Vagina (tissue), 2 donors: ENCODE measurements around the gene TBC1D22A. TPM values are rescaled to one million over a fixed set of nuclear protein-coding genes. Genes with fewer than 3 reads are reported as not detected.

Source experiments
- DNase-seq, 2 donors: peaks; one replicate each; pipeline ENCODE4 v3.0.0-alpha.2; 2017; ENCODE audit errors: extremely low spot score in 2 of 2
- H3K27ac ChIP-seq: fragments of 200-600 bp; sonication (generic); one replicate; pipeline ENCODE4 v1.5.1; 2019
- H3K27me3 ChIP-seq: fragments of 200-600 bp; sonication (generic); one replicate; pipeline ENCODE4 v1.5.1; 2019
- H3K36me3 ChIP-seq, 2 donors: fragments of 200-600 bp; sonication (generic); one replicate each; pipeline ENCODE4 v1.5.1; 2017 to 2019
- H3K4me1 ChIP-seq: fragments of 200-600 bp; sonication (generic); one replicate; pipeline ENCODE4 v1.5.1; 2019
- H3K4me3 ChIP-seq, 2 donors: fragments of 200-600 bp; sonication (generic); 1 replicate in 1 of 2; 2 replicates in 1 of 2; pipeline ENCODE4 v1.5.1; 2016 to 2019
- H3K9me3 ChIP-seq: fragments of 200-600 bp; sonication (generic); one replicate; pipeline ENCODE4 v1.5.1; 2019
- POLR2A ChIP-seq, 2 donors: fragments of 450-650 bp; IDR thresholded peaks; one replicate each; pipeline ENCODE4 v1.6.1; 2017; ENCODE audit warnings: antibody characterized with exemption in 2 of 2, mild to moderate bottlenecking in 2 of 2, moderate library complexity in 2 of 2
- POLR2AphosphoS5 ChIP-seq, 2 donors: sonication (generic); formaldehyde crosslinking; IDR thresholded peaks; one replicate each; pipeline ENCODE4 v1.9.0; 2017; ENCODE audit warnings: antibody characterized with exemption in 2 of 2, mild to moderate bottlenecking in 2 of 2, low read depth in 1 of 2; ENCODE audit not compliant: insufficient read depth in 1 of 2
- intact Hi-C: fragments of 100-400 bp; cut with DNase I; formaldehyde crosslinking; loops from one replicate; pipeline ENCODE4 v1.15.1; 2023
- total RNA-seq: library from RNA; depleted of rRNA; stranded (reverse); fragments of >200 nt; gene quantifications from one replicate; pipeline ENCODE4 v1.2.3, GENCODE V29; 2016
- TF ChIP-seq, protein P1 (sequence below), 3 experiments: fragments of 450-650 bp in 2 of 3; fragments of 200-600 bp in 1 of 3; sonication (generic) in 1 of 3; IDR thresholded peaks; one replicate each; pipeline ENCODE4 v1.5.1; 2017 to 2019; ENCODE audit warnings: antibody characterized with exemption in 3 of 3, mild to moderate bottlenecking in 2 of 3, moderate library complexity in 2 of 3

The TBC1D22A gene
- total RNA-seq, 1 donor from 2014 or later: 38.3 TPM

DNA sequence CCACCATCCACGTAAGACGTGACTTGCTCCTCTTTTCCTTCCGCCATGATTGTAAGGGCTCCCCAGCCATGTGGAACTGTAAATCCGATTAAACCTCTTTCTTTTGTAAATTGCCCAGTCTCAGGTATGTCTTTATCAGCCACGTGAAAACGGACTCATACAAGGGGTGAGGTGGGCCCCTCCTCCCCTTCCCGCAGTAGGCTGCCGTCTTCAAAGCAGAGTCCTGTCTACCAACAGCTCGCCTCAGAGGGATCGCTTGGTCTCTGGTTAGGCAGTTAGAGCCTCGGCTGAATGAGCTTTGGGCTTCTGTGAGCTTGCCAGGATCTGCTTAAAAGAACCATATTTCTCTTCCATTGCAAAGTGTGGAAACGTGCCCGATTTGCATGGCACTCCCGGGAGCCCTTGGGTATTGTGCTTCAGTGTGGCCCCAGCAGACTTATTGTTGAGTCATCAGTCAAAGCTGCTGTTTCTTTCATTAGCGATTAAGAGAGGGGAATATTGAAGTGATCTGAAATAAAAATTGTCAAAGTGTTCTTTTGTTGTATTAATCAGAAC, 338.3 kb downstream of the TBC1D22A start:
- intact Hi-C loops: no loop called here
- no peaks in the 10 kb centered on the region for H3K4me1 ChIP-seq
- TF ChIP-seq POLR2A (IDR thresholded peaks at IDR 0.05) (no peak), POLR2AphosphoS5 (IDR thresholded peaks at IDR 0.05; ENCODE audit: insufficient read depth in 1 of 2, low read depth in 1 of 2) (no peak)
- TF ChIP-seq, protein P1, sequence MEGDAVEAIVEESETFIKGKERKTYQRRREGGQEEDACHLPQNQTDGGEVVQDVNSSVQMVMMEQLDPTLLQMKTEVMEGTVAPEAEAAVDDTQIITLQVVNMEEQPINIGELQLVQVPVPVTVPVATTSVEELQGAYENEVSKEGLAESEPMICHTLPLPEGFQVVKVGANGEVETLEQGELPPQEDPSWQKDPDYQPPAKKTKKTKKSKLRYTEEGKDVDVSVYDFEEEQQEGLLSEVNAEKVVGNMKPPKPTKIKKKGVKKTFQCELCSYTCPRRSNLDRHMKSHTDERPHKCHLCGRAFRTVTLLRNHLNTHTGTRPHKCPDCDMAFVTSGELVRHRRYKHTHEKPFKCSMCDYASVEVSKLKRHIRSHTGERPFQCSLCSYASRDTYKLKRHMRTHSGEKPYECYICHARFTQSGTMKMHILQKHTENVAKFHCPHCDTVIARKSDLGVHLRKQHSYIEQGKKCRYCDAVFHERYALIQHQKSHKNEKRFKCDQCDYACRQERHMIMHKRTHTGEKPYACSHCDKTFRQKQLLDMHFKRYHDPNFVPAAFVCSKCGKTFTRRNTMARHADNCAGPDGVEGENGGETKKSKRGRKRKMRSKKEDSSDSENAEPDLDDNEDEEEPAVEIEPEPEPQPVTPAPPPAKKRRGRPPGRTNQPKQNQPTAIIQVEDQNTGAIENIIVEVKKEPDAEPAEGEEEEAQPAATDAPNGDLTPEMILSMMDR (IDR thresholded peaks at IDR 0.05): no peak
- DNase-seq: peak in 1 of 2 donors; percentile 52
- no peaks in the 10 kb centered on the region for H3K9me3 ChIP-seq
- no peaks in the 10 kb centered on the region for H3K27me3 ChIP-seq
- H3K4me3 ChIP-seq: no peak overlapping the region
- H3K27ac ChIP-seq: no peak overlapping the region
- no peaks in the 10 kb centered on the region for H3K36me3 ChIP-seq

DNA sequence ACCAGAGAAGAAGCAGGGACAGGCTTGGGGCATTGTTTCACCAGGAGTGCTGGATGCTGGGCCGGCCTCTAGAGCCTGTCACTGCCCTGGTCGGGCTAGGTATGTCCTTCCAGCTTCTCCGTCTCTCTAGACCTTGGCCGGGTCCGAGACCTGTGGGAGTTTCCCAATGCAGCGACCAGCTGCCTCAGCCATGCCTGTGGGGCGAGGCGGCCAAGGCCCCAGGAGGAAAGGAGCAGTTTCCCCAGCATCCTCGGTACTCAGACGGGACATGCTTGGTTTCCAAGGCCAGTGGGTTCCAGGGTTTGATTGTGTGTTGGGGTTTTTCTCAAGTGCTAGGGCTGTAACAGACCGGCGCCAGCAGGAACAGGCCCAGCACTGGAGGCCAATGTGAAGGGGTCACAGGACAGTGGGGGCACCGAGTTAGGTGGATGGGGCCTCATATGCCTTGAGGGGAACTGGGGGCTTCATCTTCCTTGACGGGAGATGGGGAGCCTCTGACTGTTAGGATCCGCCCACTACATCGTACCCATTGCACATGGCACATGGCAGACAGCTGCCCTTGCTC, 339.0 kb downstream of the TBC1D22A start:
- TF ChIP-seq POLR2AphosphoS5 (IDR thresholded peaks at IDR 0.05; ENCODE audit: insufficient read depth in 1 of 2, low read depth in 1 of 2) (no peak), POLR2A (IDR thresholded peaks at IDR 0.05) (no peak)
- TF ChIP-seq, protein P1 (IDR thresholded peaks at IDR 0.05): no peak
- Histone ChIP-seq H3K36me3 (no peaks in the 10 kb centered on the region), H3K27ac (no peak overlapping the region), H3K9me3 (no peaks in the 10 kb centered on the region), H3K4me3 (no peak overlapping the region), H3K4me1 (no peaks in the 10 kb centered on the region), H3K27me3 (no peaks in the 10 kb centered on the region)
- intact Hi-C loops: no loop called here
- DNase-seq: peak in 1 of 2 donors; percentile 64

DNA sequence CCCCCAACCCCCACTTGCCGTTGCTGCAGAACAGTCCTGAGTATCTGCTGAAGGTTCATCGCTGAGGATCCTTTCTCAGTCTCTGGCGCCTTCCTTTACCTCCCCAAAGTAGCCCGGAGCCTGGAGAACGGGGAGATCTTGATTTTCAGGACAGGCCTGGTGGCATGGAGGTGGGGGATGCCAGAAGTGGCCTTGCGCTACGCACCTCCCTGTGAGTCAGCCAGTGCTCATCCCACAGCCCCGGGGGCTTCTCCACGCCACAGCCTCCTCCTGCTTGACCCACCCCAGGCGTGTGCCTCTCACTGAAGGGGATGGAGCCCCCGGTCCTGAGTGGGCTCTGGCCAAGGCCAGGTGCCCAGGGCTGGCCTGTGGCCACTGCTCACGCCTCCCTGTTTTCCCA, 339.6 kb downstream of the TBC1D22A start:
- H3K27me3 ChIP-seq: no peaks in the 10 kb centered on the region
- DNase-seq: peak in 1 of 2 donors; percentile 56
- no peak overlapping the region for H3K27ac ChIP-seq
- no peaks in the 10 kb centered on the region for H3K4me1 ChIP-seq
- intact Hi-C loops: no loop called here
- H3K36me3 ChIP-seq: no peaks in the 10 kb centered on the region
- H3K9me3 ChIP-seq: no peaks in the 10 kb centered on the region
- H3K4me3 ChIP-seq: no peak overlapping the region
- TF ChIP-seq, protein P1 (IDR thresholded peaks at IDR 0.05): no peak
- no peak for TF ChIP-seq POLR2A (IDR thresholded peaks at IDR 0.05)
- TF ChIP-seq POLR2AphosphoS5 (IDR thresholded peaks at IDR 0.05; ENCODE audit: insufficient read depth in 1 of 2, low read depth in 1 of 2): no peak

DNA sequence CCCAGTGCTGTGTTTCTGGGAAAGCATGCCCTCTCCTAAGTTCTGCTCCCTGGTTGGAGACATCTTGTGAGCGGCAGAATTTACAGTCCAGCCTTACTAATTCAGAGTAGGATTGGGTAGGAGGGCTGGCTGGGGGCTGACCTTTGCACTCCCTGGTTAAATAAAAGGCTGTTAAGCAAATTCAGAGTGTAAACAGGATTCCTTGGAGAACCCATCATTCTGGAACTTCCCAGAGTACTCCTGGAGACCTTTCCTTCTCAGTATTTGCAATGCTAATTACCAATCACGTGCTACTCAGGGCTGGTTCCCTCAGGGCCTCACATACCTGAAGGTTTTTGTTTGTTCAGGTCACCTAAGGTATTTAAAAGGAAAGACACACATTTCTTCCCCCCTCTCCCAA, 340.2 kb downstream of the TBC1D22A start:
- DNase-seq: peak in 1 of 2 donors; percentile 34
- intact Hi-C loops: no loop called here
- no peaks in the 10 kb centered on the region for H3K4me1 ChIP-seq
- no peaks in the 10 kb centered on the region for H3K36me3 ChIP-seq
- no peaks in the 10 kb centered on the region for H3K27me3 ChIP-seq
- H3K4me3 ChIP-seq: no peak overlapping the region
- no peaks in the 10 kb centered on the region for H3K9me3 ChIP-seq
- no peak overlapping the region for H3K27ac ChIP-seq
- TF ChIP-seq POLR2AphosphoS5 (IDR thresholded peaks at IDR 0.05; ENCODE audit: insufficient read depth in 1 of 2, low read depth in 1 of 2): no peak
- no peak for TF ChIP-seq POLR2A (IDR thresholded peaks at IDR 0.05)
- TF ChIP-seq, protein P1 (IDR thresholded peaks at IDR 0.05): no peak

DNA sequence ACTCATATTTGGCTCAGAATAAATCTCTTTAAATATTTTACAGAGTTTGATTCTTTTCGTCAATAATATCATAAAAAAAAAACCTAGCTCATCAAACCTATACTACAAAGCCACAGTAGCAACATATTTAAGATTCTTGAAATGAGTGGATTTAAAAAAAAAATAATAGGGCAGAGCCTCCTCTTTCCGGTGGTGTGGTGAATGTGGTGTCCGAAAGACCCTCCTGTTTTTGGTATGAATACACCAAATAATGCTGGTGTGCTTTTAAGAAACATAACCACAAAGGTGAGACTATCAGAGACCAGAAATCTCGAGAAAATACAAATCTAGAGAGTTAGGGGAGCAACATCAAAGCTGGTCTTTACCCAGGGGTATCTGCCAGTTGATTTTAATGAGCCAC, 342.6 kb downstream of the TBC1D22A start:
- Histone ChIP-seq H3K27ac (no peak overlapping the region), H3K36me3 (no peaks in the 10 kb centered on the region), H3K27me3 (no peaks in the 10 kb centered on the region), H3K4me1 (no peaks in the 10 kb centered on the region), H3K9me3 (no peaks in the 10 kb centered on the region), H3K4me3 (no peak overlapping the region)
- no peak for DNase-seq
- TF ChIP-seq POLR2A (IDR thresholded peaks at IDR 0.05) (no peak), POLR2AphosphoS5 (IDR thresholded peaks at IDR 0.05; ENCODE audit: insufficient read depth in 1 of 2, low read depth in 1 of 2) (no peak)
- TF ChIP-seq, protein P1 (IDR thresholded peaks at IDR 0.05): no peak
- intact Hi-C loops: no loop called here
